Inflammatory macrophage (primary cell): ENCODE results near the gene TMPRSS15.

ENCODE experiments used
- DNase-seq, 2 donors: peaks; one replicate each; pipeline ENCODE4 v3.0.0-alpha.2; 2020 to 2022

The TMPRSS15 gene

DNA sequence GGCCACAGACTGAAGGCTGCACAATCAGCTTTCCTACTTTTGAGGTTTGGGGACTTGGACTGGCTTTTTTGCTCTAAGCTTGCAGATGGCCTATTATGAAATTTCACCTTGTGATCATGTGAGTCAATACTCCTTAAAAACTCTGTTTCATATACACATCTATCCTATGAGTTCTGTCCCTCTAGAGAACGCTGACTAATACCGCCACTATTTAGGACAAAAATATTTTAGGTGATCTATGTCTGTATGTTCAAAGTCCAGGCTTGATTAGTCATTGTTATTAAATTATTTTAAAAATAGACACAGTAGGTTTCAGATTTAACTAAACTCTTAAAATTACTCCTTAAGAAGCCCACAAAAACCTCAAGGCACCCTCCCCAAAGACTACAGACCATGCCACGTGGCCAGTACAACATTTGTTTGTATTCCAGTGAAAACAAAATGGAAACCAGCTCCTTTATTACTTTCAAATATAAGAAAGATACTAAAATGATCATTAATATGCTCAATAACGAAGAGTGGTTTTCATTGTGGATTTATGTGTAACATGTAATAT lies 63.1 kb downstream of the TMPRSS15 start:
- DNase-seq: no peak

- no peak for DNase-seq
Measured at GRCh38 chr21:18335651-18336236, 67.8 kb downstream of the TMPRSS15 start.

- DNase-seq: no peak
Measured at GRCh38 chr21:18334066-18334465, 69.5 kb downstream of the TMPRSS15 start.

- no peak for DNase-seq
Measured at GRCh38 chr21:18318156-18318555, 85.4 kb downstream of the TMPRSS15 start.

- no peak for DNase-seq
Measured at GRCh38 chr21:18298228-18298627, 105.4 kb downstream of the TMPRSS15 start.

- DNase-seq: no peak
Measured at GRCh38 chr21:18294100-18294499, 109.5 kb downstream of the TMPRSS15 start.

- DNase-seq: no peak
Measured at GRCh38 chr21:18289876-18290275, 113.7 kb downstream of the TMPRSS15 start.

GRCh38 chr21:18285379-18285778 lies 118.2 kb downstream of the TMPRSS15 start:
- no peak for DNase-seq

DNA sequence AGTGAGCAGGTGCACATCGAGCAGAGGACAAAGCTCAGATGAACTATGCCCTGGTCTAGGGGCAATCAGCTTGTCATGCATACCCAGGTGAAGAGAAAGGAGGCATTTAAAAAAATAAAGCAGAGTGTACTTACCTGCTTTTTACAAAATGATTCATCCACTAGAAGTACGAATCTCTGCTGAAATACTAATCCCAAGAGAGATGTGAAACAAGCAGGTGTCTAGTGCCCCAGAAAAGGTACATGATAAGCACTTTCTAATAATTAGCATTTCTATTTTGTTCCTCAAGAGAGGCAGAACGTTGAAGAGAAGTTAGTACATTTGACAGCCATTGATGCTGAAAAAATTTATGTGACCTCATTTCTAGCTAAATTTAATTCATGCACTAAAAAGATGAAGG lies 127.8 kb downstream of the TMPRSS15 start:
- no peak for DNase-seq

DNA sequence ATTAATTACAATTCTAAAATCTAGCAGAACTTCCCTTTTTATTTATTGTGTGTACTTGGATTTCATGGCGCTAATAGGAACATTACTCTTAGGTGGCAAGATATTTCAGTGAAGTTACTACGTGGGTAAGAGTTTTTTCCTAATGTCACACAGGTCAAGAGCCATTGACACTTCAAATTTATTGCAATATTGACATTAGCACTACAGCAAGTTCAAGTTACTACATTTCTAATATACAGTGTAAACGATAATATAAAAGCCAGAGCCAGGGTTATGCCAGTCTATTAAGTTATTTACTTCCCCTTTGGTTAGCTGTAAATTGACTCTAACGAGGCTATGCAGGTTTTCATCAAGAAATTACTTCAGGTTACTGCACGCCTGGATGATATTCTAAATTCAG lies 129.2 kb downstream of the TMPRSS15 start:
- DNase-seq: no peak

DNA sequence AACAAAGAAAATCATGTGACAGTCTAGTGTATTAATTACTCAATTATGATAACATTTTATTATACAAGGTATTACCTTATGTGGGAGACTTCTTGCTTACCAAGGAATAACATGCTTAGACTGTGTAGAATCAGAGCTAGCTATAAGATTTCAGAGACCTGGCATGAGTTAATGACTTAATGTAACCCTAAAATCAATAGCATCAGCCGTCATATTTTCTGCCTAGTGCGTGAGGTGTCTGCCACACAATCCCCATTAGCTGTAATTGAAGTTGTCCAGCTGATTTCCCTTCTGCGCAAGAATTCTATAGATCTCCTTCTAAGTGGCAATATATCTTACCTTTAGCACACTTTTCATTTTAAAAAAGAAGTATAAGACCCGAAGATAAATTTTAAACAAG lies 130.2 kb downstream of the TMPRSS15 start:
- no peak for DNase-seq

DNA sequence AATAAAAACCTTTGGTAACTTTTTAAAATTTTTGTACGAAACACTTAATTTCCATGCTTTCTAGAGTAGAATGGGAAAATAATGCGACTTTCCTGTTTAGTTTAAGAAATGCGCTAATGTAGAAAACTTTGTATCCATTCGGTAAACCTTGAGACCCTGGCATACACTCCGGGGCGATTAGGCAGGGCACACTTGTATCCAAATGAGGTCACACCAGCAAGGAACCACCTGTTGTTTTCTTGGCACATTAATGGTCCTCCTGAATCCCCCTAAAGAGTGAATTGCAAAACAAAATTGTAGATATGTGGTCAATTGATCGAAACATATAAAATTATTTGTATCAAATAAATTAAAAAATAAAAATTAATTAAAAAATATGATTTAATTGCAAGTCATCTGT lies 133.7 kb downstream of the TMPRSS15 start:
- DNase-seq: no peak

GRCh38 chr21:18268906-18269305 lies 134.7 kb downstream of the TMPRSS15 start:
- DNase-seq: no peak

GRCh38 chr21:18267496-18267895 lies 136.1 kb downstream of the TMPRSS15 start:
- no peak for DNase-seq

DNA sequence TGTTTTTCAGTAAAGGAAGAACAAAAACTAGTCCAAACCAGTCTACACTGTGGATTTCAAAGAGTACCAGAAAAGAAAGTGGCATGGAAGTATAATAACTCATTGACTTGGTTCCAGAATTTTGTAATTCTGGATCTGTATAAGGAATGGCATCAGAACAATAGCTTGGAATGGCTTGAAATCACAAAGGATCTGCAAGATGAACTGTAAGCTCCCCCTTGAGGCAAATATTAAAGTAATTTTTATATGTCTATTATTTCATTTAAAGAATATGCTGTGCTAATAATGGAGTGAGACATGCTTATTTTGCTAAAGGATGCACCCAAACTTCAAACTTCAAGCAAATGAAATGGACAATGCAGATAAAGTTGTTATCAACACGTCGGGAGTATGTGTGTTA lies 137.6 kb downstream of the TMPRSS15 start:
- no peak for DNase-seq

- no peak for DNase-seq
Measured at GRCh38 chr21:18253799-18254198, 149.8 kb downstream of the TMPRSS15 start.

DNA sequence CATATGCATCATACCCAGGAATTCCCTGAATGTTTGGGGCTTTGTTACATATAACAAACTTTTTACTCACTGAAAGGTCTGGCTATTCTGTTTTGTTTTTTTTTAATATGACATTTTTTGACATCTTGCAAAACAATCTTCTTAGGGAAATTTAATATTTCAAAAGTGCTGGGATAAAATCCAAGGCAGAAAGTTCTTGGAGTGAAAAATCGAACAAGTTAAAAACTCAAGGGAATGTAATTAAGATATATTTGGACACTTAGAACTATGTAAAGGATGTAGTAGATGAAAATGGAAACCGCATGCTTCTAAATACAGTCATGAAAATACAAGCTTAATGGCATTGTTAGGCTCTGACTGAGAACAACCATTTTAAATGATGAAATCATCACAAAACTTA lies 150.4 kb downstream of the TMPRSS15 start:
- no peak for DNase-seq

- no peak for DNase-seq
Measured at GRCh38 chr21:18252680-18253079, 150.9 kb downstream of the TMPRSS15 start.

DNA sequence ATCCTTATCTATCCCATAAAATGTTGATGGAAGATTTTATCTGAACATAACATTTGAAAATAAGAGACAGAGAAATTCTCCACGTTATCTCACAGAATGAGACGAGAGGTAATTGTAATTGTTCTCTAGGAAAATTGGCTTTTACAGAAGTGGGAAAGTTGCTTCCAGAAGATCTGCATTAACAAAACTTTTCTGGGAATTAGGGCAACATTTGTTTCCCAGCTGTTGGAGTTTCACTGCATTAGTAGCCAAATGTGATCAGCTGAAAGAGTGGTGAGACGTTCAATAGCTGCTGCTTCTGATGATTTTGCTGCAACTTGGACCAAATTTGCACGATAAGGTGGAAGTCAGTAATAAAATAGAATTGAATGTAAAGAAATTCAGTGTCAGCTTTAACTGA lies 151.3 kb downstream of the TMPRSS15 start:
- no peak for DNase-seq

- no peak for DNase-seq
Measured at GRCh38 chr21:18251065-18251464, 152.5 kb downstream of the TMPRSS15 start.

- no peak for DNase-seq
Measured at GRCh38 chr21:18249672-18250071, 153.9 kb downstream of the TMPRSS15 start.

GRCh38 chr21:18248171-18248570 lies 155.4 kb downstream of the TMPRSS15 start:
- DNase-seq: no peak

GRCh38 chr21:18245464-18245967 lies 158.1 kb downstream of the TMPRSS15 start:
- no peak for DNase-seq

- DNase-seq: no peak
Measured at GRCh38 chr21:18244671-18245463, 158.7 kb downstream of the TMPRSS15 start, which contains the start of gene CHODL. TSS of gene CHODL (plus strand) at chr21:18244833. CDS start at chr21:18245224, 391 bp downstream.
